ENCODE data around the gene ARPP21.
"Not testable (repeated sequence)": the region's sequence is repeated elsewhere in the genome, so short reads cannot be mapped to it uniquely, and the experiment has no call there.

ARPP21 gene

DNA sequence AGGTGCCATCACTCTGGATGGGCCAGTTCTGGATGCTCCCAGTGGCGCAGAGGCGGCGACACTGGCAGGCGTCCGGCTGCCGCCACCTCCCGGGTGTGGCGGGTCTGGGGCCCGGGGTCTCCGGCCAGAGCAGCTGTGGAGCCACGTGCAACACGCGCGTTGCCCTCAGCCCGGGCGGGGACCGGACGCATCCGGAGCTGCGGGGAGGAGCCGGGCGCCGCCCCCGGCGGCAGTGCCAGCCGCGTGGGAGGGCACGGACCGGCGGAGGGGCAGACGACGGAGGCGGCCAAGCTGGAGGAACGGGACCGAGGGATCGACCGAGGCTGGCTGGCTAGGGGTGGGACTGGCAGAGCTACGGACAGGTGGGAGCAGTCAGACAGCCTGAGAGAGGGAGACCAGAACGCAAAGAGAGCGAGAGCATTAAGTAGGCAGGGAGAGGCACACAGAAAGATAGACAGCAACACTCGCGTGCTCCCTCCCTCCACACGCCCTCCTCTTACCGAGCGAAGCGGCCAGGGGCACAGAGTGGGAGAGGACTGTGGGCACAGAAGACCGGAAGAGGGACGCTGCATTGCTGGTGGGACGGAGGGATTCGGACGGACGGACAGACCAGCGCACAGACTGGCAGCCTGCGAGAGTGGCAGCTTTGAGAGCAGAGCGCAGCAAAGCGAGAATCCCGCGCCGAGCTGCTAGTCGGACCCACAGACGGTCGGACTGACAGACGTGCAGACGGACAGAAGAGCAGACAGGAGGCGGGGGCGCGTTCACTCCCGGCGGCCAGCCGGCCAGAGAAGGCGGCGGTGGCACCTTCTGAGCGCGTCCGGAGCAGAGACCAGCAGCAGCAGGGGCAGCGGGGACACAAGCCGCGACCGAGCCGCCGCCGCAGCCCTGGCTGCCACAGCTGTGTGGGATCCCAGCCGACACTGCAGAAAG lies at the start of gene ARPP21:
TSS of gene ARPP21 (plus strand) at position 272 of the 933 bp plus-strand sequence. CDS start 42,227 bp downstream, outside the sequence.
- DNase-seq (ENCODE audit: extremely low spot score, insufficient read length, low read depth) (no peak), FAIRE-seq (no peak)

DNA sequence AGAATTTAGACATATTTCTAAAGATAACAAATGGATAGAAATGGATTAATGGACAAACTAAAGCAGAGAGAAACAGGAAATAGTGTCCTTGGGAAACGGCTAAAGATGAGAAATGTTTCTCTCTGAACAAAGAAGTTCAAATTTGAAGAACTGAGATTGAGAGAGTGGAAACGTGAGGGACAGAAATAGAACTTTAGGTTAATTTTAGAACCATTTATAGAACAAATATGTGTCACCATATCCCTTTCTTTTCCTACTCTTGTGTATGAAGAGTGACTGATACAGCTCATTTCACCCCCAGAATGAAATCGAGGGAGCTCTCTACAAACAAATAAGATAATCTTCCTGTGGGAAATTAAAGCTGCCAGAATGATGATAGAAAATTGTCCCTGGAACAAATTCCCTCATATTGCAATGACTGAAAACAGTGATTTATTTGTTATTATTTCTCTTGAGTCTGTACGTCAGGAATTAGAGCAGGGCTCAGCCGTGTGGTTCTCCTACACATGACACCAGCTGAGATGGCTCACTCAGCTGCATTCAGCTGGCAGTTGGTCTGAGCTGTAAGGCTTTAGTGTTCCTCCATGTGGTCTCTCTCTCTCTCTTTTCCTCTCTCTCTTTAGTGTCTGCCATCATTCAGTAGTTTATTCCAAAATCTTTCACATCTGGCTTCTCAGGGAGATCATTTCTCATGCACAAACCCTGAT lies 46.6 kb upstream of the ARPP21 start:
- DNase-seq (ENCODE audit: extremely low spot score, insufficient read length, low read depth), result no peak
- no peak for FAIRE-seq

DNA sequence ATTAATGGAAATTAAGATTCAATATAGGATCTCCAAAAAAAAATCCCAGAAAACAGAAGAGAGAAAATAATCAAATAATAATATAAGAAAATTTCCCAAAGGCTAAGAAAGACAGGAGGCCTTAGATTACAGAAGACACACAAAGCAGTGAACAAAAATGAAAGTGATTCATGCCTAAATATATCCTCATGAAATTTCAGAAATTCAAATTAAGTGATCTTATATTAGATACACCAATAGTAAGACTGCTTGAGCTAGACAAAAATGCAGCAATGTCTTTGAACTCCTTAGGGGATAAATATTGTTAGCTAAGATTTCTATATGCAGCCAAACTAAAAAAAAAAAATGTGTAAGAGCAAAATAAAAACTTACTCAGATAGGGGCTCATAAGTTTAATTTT lies 44.6 kb upstream of the ARPP21 start:
- FAIRE-seq, result no peak
- DNase-seq (ENCODE audit: extremely low spot score, insufficient read length, low read depth), result no peak

DNA sequence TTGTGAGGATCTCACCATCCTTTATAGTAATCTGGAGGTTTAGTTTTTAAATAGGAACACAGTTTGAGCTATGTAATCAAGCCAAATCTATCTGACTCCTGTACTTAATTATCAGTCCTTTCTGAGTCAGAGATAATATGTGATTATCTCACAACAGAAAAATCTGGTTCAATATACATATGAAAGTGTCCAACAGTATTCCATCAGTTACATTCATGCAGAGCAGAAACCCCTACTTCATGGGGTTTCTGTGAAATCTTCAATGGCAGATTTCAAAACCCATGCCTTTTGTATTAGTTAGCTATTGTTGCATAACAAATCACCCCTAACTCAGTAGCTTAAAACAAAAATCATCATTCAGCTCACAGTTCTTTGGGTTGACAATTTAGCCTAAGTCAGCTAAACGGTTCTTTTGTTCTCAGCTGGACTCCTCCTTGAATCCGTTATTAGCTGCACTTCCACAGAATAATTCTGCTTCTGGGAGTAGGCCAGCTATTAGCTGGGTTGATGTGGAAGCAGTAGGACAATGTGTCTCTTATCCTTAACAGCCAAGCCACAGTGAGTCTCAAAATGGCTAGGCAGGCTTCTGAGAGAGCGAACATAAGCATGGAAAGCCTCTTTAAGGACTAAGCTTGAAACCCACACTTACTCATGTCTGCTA lies 42.9 kb upstream of the ARPP21 start:
- FAIRE-seq (no peak), DNase-seq (ENCODE audit: extremely low spot score, insufficient read length, low read depth) (no peak)

DNA sequence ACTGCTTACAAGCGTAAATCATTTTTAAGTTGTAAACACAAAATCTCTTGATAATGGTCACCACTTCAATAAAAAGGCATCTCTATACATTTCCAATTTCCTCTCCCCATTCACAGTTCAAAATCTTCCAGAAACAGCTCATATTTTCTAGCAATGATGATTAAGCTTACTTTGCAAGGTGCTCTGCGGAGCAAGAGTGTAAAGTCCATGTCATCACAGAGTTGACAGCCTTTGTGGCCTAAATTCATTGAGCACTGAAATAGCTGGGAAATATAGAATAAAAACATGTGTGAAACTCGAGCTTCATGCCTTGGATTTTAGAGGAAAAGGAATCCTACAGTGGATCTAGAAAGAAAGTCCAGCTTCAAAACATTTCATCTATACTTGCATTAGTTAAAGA lies 41.8 kb upstream of the ARPP21 start:
- DNase-seq (ENCODE audit: extremely low spot score, insufficient read length, low read depth), result no peak
- no peak for FAIRE-seq

DNA sequence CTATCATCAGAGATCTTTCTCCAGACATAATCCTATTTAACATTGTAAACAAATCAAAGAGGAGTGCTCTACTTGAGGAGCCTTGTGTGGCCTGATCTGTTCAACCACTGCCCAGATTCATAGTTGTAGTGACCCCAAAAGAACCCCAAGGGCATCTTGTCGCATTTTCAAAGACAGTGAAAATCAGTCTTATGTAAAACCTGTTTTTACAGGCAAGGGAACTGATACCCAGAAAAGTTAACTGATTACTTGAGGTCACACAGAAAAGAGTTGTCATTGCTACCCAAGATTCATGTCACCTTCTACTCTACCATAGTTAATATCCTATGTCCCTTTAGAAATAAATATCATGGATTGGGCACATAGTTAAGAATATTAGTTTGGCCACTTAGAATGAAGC lies 40.5 kb upstream of the ARPP21 start:
- no peak for FAIRE-seq
- DNase-seq (ENCODE audit: extremely low spot score, insufficient read length, low read depth), result no peak

DNA sequence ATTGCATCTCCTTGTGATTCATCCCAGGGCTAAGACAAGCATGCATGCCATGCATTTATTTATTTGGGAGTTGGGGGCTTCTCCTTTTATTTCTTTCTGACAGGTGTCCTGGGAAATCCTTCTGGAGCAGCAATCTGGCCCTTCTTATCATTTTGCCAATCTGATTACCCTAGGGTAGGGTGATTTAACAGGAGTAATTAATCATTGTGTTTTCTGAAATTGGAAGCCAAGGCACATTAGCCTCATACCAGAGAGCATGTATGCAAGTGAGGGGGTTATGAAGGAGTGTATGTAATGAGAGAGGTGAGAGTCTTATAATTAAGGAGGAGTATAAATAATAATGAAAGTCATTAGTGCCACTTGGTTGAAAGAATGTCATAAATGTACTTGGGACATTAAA lies 37.4 kb upstream of the ARPP21 start:
- FAIRE-seq, result no peak

DNA sequence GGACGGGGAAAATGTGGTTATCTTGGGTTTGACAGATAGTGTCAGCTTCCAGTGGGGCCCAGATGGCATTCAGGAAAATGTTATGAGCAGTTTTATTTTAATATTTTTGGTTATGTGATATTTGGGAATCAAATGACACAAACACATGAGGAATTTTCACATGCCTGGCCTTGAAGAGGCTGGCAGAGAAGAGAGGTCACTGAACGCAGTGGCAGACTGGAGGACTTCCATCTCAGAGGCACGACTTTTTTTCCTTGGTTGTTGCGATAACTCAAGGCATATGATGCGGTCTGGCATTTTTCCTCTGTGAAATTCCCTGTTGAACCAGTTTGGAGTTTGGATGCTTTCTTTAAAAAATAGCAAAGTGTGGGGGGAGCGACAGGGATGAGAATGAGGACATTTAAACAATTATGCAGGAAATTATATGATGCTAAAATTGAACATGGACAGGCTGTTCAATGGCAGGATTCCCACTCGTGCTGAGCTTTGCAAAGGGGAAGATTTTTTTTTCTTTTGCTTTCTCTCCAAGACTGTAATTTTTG lies 36.9 kb upstream of the ARPP21 start:
- DNase-seq (ENCODE audit: extremely low spot score, insufficient read length, low read depth) (no peak), FAIRE-seq (no peak)

More for the DNA sequence above, 37.4 kb upstream of the ARPP21 start:
- no peak for DNase-seq (ENCODE audit: extremely low spot score, insufficient read length, low read depth)

DNA sequence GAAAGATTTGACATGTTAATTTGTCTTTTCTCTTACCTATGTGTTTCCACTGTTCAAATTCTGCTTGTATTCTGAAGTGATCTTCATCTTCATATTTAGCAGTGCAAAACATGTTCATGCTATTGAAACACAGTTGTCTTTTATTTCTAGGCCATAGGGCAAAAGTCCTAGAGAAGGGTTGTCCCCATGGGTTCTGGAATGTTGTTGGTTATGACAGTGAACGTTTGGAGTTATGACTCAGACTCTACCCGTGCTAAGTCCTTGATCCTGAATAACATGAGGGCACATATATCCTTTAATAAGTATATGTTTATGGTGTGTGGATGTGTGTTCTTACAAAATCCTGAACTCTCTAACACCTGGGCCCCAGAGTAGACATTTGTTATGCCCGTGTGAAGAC lies 23.0 kb upstream of the ARPP21 start:
- no peak for DNase-seq (ENCODE audit: extremely low spot score, insufficient read length, low read depth)
- no peak for FAIRE-seq

DNA sequence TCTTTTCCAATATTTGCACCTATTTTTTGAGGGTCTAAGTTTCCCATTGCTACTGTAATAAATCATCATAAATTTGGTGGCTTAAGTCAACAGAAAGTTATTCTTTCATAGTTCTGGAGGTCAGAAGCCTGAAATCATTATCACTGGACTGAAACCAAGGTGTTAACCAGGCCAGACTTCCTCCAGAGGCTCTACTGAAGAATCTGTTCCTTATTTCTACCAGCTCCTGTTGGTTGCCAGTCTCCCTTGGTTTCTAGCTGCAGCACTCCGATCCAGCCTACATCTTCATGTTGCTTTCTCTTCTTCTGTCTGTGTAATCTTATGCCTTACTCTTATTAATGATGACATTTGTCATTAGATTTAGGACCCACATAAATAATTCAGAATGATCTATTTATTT lies 22.0 kb upstream of the ARPP21 start:
- no peak for DNase-seq (ENCODE audit: extremely low spot score, insufficient read length, low read depth)
- no peak for FAIRE-seq

DNA sequence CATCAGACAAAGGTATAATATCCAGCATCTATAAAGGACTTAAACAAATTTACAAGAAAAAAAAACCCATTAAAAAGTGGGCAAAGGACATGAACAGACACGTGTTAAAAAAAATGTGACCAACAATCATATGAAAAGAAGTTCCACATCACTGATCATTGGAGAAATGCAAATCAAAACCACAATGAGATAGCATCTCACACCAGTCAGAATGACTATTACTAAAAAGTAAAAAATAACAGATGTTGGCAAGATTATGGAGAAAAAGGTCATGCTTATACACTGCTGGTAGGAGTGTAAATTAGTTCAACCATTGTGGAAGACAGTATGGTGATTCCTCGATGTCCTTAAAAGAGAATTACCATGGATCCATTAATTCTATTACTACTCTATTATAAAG lies 19.1 kb upstream of the ARPP21 start:
- not testable (repeated sequence) for DNase-seq (ENCODE audit: extremely low spot score, insufficient read length, low read depth); FAIRE-seq

DNA sequence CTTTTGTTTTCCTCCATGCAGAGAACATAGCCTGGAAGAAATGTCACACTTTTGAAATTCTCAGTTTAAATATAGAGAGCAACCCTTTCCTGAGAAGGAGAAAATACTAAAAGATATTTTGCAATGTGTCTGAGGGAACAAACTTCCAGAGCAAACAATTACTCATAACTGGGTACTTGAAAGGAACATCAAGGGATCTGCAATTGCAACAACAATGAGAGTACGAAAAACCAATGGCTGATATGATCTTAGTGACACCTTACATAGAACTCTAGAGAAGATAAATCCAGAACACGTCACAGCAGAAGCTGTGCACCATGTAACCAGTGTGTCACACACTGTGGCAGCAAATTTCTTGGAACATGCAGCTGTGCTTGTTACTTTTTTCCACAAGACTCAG lies 14.6 kb upstream of the ARPP21 start:
- no peak for DNase-seq (ENCODE audit: extremely low spot score, insufficient read length, low read depth)
- FAIRE-seq, result no peak

DNA sequence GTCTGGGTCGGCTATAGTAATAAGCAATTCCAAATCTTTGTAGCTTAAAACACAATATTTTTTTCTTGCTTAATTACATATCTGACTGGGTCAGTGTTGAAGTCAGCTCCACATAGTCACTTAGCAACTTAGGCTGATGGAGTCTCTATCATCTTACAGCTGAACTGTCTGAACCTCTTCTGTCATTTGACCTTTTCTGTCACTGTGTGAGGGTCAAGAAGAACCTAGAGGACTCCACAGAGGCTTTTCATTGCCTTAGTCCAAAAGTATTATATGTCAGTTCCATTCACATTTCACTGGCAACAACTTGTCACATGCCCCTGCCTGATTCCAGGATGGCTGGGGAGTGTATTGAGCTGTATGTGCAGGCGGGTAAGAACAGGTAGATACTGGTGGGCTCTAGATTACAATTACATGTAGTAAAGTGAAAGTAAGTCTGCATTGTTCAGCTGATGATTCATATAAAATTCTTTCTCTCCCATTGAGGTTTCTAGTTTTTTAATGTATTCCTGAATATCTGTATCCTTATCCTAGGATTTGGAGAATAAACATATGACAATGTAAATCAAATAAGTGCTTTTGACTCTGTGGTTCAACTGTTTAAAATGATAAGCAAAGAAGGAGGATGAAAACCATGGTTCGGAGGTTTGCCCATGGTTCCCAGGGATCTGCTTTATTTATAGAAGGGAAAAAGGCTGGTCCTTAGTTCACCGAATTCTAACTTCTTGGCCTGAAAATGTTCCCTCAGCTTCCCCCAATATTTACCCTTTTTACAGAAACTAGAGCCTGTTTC lies 5.8 kb upstream of the ARPP21 start:
- DNase-seq (ENCODE audit: extremely low spot score, insufficient read length, low read depth) (no peak), FAIRE-seq (no peak)

DNA sequence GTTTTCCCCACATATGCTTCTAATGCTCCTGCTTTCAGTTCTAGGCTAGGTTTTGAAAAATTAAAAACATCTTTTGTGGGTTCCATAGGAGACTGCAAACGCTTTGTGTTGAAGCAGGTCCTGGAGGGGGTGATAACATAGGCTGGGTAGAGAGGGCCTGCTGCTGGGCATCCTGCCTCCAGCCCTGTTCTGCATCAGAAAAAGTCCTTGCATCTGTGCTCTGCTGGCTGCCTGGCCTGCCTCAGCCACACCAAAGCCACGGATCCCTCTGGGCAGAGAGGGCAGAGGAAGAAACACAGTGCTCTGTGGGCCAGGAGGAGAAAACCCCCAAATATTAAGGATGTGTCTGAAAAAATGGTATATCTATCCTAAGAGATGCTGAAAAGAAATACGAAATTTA lies 3.9 kb upstream of the ARPP21 start:
- DNase-seq (ENCODE audit: extremely low spot score, insufficient read length, low read depth) (no peak), FAIRE-seq (no peak)

DNA sequence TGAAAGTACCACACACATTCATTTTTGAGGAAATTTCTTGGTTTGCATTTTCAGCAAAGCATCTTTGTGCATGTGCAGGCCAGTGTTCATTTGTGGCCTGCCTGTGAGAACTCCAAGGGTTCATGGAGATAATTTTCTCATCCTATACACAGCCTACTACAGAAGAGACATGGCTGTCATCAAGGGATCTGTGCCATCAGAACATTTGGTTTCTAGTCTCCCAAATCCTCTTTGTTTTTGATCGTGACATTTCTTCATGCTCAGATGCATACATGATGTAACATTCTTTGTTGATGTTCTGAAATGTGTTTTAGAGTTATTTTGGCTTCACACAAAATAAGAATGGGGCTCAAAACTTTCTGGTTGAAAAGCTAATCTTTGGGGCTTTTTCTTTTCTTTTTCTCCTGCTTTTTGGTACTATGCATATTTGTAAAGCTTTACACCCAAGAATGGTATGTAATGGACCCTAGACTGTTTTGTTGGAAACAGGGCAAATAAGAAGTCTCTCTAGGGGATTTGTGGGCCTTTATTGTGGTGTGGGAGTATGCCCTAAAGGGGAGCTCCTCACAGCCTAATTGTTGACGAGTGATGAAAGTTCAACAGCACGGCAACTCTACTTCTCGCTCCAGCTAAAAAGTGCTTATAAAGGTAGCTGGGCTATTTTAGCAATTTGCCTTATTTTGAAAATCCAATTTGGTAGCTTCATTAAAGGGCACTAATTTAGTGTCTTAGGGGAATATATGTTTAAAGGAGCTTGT lies 3.2 kb upstream of the ARPP21 start:
- FAIRE-seq, result no peak
- no peak for DNase-seq (ENCODE audit: extremely low spot score, insufficient read length, low read depth)

DNA sequence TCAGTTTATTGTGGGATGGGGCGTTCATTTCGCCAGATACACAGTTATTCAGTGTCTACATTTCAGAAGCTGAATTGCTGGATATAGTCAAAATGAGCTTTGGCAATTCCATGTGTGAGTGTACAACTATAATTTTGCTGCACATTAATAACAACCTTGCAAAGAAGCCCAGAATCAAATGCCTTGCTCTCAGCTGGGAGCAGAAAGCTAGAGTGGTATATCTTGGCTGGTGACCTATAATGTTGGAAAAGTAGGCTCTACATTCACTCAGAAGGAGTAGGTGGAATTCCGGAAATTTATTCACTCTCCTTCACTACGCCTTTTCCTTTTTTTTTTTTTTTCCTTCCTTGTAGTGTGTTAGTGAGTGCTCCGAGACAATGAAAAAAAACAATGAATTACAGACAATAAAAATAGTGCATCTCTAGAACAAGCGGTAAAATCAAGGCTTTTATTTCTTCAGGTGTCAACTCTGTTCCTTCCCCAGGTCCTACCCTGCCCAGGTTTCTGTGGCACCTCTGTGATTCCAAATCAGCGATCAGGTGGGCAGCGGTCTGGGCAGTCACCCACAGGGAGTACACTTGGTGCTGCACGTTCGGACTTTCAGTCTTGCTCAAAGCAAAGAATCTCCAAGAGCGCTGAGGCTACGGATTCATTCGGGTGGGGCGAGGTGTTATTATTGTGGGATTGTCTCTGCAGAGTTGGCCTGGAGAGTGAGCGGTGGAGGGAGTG lies 910 bp upstream of the ARPP21 start:
- FAIRE-seq (no peak), DNase-seq (ENCODE audit: extremely low spot score, insufficient read length, low read depth) (no peak)

DNA sequence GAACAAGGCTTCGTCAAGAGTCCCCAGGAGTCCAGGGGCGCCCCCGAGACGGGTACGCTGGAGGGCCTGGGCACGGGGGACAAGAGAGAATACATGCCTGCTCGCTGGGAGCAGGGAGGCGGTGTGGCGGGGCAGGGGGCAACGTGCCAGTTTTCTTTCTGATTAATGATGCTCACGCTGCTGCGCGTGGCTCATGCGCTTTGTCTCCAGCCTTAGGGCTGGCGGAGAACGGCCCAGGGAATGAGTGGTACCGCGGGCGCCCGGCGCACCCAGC lies 408 bp upstream of the ARPP21 start:
- FAIRE-seq (no peak), DNase-seq (ENCODE audit: extremely low spot score, insufficient read length, low read depth) (no peak)

Measured in GM18507 (cell line).